Measurements from ENCODE around the gene ERH. TPM values are rescaled to one million over a fixed set of nuclear protein-coding genes. Genes with fewer than 3 reads are reported as not detected.

Gene ERH
- total RNA-seq, 1 donor from 2014 or later = 153 TPM

DNA sequence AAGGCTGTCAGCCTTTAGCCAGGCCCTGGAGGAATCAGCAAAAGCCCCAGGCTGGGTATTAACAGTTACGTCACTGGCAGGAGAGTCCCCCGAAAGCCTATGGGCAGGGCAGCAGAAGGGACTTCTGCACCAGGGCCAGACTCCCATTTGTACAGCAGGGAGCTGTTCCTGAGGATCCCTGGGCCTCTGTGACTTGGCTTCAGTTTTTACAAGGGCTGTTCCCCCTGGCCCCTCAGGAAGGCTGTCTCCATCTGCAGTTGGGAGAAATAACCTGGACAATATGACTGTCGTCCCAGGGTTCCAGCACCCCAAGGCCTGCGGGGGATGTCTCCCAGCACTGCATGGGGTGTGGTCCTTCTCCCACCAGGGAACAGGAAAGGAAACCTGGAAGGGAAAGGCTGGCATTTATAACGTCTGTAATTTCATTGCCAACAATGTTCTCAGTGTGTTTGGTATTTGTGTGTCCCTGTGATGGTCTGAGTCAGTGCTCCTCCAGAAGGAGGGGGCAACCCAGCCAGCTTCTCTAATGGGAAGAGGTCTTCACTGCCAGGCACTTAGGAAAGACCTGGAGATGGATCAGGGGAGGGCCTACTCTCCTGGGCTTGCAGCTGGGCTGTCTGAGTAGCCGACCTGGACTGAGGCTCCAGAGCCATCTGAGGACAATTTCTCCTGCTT is 42.4 kb downstream of the ERH start:
- ATAC-seq = no peak

GRCh38 chr14:69355154-69355597 is 42.9 kb downstream of the ERH start:
- no peak for ATAC-seq

DNA sequence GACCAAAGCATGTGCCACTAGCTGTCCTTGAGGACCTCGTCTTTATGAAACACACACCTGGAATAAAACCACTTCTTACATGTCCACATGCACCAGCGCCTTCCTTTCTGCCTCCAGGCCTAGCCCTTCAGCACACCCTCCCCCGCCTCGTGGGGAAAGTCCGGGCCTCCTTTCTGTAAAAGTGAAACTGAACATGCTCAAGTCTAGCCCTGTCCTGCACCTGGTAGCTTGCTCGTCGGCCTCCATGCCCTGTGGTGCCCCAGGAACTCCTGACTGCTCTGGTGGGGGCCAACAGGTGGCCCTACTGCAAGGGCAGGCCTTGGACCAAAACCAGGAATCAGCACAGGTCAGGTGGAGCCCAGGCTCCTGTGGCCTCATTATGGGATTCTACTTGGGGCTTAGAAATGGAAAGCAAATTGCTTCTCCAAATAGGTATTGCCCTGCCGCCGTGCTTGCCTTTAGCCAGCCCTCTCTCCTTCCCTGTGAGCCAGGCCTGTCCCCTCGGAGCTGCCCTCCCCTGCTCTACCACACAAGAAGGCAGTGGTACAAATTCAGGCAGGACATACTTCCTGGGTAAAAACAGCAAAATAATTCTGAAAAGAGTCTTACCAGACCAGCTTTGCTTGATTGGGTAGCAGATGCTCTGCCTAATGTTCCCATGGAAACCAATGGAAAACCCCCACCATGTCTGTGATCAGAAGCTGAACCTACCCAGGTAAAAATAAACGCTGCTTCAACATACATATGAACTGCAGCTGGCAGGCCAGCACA is 43.5 kb downstream of the ERH start:
- peak; percentile 53 for ATAC-seq

DNA sequence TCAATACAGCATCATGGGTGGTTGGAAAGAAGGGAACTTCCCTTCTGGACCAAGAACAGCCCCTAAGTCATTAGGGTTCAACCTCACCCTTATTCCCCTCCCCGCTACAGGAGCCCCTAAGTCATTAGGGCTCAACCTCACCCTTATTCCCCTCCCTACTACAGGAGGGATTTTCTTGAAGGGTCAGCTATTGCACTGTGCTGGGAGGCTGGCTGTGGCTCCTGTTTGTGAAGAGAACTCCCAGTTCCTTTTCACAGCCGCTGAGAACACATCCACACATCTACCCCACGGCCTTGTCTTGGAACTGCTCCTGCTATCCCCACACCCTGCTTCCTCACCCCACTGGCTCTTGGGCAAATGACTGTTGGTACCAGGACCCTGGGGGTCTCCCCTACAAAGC is 44.9 kb downstream of the ERH start:
- no peak for ATAC-seq

- no peak for ATAC-seq
Observed at GRCh38 chr14:69351911-69352310, 46.2 kb downstream of the ERH start.

DNA sequence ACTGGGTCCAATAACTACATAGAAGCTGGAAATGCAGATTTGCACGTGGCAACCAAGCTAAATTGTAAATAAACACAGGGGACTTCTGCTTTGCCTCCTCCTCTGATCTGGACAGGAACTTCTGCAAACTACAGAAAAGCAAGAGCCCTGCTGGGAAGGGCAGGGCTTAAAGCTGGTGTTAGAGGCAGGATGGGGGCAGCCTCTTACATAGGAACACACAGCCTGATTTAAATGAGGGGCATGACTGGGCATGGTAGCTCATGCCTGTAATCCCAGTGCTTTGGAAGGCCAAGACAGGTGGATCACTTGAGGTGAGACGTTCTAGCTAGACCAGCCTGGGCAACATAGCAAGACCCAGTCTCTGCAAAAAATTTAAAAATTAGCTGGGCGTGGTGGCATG is 46.7 kb downstream of the ERH start:
- ATAC-seq = peak; percentile 23

GRCh38 chr14:69350892-69351291 is 47.2 kb downstream of the ERH start:
- ATAC-seq = no peak

GRCh38 chr14:69349091-69349777 is 48.9 kb downstream of the ERH start:
- ATAC-seq = no peak

GRCh38 chr14:69346710-69347109 is 51.4 kb downstream of the ERH start:
- no peak for ATAC-seq

DNA sequence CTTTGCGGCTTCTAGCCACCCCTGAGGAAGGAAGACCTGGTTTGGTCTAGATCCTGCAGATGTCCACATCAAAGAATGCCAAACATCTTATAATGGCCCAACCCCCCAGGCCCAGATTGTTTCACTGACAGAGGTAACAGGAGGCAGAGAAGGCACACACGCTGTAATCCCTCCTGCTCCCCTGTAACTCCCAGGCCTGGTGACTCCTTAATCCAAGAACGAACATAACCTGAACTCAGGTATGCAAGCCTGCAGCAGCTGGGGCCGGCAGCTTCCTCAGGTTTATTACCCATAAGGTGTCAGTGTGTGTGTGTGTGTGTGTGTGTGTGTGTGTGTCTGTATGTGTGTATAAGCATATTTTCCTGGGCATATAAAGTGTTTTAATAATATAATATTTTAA is 52.7 kb downstream of the ERH start:
- ATAC-seq = no peak

GRCh38 chr14:69344171-69344570 is 53.9 kb downstream of the ERH start:
- no peak for ATAC-seq

DNA sequence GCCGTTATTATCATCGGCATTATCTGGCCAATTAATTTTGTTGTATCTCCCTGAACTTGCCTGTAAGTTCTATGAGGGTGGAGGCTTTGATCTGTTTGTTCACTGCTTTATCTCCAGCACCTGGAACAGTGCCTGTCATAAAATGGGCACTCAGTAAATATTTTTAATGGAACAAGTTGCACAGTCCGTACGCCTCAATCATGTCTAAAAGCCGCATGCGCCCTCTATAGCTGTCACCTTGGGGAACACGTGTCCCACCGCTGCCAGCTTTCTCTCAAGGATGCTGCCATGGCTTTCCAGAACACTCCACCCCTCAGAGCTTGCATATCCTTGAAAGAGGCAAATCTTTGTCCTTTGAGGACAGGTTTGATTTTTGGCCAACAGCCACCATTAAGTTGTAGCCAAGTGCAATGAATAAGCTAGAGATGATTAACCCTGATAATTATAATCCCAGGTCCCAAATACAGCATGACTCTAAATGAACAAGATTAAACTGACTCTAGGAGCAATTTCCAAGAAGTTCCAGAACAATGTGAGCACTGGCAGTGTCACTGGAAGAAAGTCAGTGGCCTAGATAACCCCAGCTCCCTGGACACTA is 55.1 kb downstream of the ERH start:
- no peak for ATAC-seq

DNA sequence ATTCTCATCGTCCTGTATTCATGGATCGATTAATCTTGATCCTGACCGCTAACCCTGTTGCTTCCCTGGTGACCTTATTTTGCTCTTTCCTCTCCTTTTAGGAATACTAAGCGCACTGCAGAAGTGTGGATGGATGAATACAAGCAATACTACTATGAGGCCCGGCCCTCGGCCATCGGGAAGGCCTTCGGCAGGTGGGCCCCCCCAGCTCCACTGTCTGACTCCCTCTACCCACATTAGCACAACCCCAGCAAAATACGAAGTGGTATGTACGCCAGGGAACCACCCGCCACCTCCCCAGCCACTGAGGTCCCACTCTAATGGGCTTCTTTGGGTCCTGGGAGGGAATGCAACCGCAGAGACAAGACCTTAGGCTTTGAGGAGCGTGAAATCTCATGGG is 58.7 kb downstream of the ERH start:
- no peak for ATAC-seq

DNA sequence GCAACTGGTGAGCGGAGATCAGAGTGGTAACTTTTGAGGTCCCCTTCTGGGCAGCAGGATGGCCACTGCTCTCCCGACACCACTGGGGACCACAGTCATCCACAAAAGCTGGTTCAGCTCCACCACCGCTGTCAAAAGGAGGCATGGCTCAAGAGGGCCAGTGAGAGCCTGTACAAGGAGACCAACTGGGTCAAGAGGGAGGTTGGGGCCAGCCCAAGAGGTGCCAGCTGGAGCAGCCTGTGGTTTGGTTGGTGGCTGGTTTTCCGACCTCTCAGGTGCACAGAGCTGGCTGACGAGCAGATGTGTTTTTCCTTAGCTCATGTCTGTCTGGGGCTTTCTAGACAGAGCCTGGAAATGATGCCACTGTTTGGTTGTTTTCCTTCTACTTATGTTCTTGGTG is 60.1 kb downstream of the ERH start:
- no peak for ATAC-seq

GRCh38 chr14:69335371-69335771 is 62.7 kb downstream of the ERH start:
- peak; percentile 66 for ATAC-seq

- no peak for ATAC-seq
Observed at GRCh38 chr14:69334576-69334975, 63.5 kb downstream of the ERH start.

GRCh38 chr14:69333791-69334337 is 64.2 kb downstream of the ERH start:
- no peak for ATAC-seq

DNA sequence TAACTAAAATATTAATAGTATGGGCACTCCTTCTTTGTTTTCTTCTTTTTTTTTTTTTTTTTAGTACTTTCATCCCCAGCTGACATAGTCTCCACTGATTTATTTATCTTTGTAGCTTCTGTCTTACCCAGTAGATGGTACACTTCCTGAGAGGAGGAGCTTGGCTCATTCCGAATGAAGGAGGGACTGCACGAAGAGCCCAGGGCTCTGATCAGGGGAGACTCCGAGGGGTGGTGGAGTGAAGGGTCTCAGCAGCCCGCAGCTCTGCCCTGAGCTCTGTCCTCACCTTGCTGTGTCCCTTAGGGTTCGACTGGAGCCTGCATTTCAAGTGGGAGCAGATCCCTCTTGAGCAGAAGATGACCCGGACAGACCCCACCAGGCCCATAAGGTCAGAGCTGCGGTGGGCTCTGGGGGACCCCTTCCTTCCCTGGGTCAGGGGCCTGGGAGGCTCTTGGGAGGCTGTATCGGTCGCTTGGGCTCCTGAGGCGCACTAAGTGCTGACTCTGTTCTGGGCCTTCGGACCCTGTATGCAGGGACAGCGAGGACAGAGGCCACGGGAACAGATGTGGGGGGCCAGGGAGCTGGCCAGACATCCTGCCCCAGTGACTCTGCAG is 65.2 kb downstream of the ERH start:
- no peak for ATAC-seq

DNA sequence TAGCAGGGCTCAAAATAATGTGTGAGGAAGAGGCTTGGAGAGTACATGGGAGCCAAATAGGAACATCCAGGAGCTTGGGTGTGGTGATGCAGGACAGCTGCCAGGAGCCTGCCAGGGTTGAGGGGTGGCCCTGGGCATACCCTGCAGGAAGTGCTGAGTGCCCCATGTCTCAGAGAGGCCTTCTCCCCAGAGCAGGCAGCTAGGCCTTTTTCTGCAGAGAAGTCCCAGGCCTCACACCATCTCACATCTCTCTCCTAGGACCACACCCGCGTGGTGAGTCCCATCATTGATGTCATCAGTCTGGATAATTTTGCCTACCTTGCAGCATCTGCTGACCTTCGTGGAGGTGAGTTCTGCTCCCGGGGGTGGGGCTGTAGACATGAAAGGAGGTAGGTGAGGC is 66.9 kb downstream of the ERH start:
- no peak for ATAC-seq
